Stimulated activated naive CD8-positive, alpha-beta T cell treated with anti-CD3 and anti-CD28 coated beads, Interleukin-15, Interleukin-2, amounts not matched to agents 100 U/mL and 50 U/mL, for 24 hours (primary cell): ENCODE measurements around the gene DDX56.

Experiments used
- ATAC-seq: fragments of 150-1000 bp; cut with Tn5 transposase; one replicate; pipeline ENCODE4 v1.10.0; 2021
- DNase-seq: peaks from one replicate; pipeline ENCODE4 v3.0.0; 2021

DDX56 gene, protein sequence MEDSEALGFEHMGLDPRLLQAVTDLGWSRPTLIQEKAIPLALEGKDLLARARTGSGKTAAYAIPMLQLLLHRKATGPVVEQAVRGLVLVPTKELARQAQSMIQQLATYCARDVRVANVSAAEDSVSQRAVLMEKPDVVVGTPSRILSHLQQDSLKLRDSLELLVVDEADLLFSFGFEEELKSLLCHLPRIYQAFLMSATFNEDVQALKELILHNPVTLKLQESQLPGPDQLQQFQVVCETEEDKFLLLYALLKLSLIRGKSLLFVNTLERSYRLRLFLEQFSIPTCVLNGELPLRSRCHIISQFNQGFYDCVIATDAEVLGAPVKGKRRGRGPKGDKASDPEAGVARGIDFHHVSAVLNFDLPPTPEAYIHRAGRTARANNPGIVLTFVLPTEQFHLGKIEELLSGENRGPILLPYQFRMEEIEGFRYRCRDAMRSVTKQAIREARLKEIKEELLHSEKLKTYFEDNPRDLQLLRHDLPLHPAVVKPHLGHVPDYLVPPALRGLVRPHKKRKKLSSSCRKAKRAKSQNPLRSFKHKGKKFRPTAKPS

DNA sequence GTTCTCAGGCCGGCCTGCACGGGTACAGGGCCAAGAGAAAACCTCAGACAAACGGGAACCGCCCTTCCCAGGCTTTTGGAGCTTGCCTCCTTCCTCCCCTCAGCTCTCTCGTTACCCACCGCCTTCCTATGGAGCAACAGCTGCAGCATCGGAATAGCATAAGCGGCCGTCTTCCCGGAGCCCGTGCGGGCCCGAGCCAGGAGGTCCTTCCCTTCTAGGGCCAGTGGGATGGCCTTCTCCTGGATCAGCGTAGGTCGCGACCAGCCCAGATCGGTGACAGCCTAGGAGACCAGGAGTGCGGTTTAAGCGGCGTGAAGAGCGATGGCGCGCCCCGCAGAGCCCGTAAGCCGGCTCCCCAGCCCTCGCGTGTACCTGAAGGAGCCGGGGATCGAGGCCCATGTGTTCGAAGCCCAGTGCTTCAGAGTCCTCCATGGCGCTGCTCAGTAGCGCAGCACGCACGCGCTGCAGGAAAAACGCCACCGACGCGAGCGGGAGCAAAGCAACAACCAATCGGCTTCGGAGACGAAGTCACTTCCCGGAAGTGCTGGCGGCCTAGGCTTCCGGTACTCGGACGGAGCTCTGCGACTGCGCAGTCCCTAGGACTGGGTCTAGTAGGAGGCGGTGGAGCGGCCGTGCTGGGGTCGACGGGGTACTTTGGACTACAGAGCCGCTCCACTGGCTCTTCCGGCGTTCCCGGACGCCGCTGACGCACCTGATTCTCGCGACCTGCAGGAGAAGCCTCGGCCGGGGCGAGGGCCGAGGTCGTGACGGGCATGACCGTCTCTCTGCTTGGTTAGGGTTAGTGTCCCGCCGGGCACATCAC lies at the start of gene DDX56:
DDX56 (minus strand) TSS at position 445 of the 823 bp plus-strand sequence; CDS start at position 432, 13 bp downstream.
- ATAC-seq (peak; percentile 97), DNase-seq (peak; percentile 94)

DNA sequence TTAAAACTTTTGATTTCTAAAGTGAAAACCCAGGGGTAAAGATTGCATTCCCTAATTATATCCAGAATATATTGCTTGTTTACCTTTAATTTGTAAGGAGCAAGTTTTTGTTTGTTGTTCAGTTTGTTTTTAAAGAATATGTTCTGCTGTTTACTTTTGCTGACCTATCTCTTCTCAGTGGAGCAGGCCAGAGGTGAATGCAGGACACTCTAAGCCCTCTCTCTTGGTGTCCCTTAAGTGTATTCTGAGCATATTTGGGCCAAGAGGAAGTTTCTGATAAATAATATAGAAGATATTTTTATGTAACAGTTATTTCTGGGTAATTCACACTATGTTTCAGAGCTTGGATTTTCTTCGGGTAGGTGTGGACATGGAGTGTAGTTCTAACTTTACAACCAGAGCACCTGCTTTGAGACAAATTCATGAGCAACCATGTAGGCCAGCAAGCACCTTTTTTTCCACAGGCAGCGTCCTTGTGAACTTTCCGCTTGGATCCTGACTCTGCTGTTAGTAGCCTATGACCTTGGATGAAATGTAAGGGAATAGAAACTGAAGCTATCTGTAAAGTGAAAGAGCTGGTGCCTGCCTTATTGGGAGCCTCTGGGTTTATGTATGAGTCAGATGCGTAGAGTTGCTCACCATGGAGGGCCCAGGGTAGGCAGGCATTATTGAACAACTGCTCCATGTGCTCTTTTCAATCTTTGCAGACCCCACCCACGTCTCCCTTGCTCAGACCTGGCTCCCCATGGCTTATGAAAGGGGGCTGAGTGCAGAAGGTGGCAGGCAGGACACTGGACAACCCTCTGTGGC lies 48.8 kb upstream of the DDX56 start:
- ATAC-seq (peak; percentile 95), DNase-seq (peak; percentile 40)

DNA sequence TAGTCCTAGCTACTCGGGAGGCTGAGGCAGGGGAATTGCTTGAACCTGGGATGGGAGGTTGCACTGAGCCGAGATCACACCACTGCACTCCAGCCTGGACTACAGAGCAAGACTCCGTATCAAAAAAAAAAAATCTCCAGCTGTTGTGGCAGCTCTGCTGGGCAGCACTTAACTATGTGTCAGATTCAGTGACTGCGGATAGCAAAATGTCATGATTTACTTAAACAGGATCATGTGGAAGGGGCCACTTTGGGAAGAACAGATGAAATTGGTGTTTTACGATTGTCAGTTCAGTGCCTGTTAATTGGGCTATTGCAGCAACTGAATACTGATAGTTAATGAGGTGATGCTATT lies 48.0 kb upstream of the DDX56 start:
- no peak for ATAC-seq
- no peak for DNase-seq

DNA sequence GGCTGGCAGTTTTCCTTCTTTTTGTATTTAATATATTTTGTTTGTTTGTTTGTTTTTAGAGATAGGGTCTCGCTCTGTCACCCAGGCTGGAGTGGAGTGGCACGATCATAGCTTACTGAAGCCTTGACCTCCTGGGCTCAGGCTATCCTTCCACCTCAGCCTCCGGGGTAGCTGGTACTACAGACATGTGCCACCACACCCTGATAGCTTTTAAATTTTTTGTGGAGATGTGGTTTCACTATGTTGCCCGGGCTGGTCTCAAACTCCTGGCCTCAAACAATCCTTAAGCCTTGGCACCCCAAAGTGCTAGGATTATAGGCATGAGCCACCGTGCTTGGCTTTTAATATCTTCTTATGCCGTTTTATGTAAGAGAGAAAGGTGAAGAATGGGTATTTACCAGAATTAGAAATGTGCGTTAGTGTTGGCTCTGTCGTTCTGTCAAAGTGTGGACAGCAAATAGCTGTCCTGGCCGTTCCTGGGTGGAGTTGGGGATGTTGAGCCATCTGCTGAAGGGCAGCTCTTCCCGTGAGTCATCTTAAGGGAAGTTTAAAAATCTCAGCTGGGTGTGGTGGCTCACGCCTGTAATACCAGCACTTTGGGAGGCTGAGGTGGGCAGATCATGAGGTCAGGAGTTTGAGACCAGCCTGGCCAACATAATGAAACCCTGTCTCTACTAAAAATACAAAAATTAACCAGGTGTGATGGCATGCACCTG lies 47.5 kb upstream of the DDX56 start:
- ATAC-seq (no peak), DNase-seq (no peak)

DNA sequence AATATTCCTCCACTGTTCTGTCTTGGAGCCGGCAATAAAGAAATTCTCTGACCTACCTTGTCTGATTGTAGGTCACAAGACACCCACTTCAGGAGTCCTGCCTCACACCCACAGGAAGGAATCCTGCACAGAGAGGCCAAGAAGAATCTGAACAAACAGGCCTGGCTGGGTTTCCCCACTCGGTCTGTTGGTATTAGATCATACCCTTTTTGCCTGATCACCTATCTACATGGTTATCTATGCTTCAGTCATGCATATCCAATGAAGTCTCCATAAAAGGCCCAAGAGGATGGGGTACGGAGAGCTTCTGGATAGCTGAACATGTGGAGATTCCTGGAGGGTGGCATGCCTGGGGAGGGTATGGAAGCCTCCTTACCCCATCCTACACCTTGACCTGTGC lies 45.0 kb upstream of the DDX56 start:
- DNase-seq, result no peak
- no peak for ATAC-seq

DNA sequence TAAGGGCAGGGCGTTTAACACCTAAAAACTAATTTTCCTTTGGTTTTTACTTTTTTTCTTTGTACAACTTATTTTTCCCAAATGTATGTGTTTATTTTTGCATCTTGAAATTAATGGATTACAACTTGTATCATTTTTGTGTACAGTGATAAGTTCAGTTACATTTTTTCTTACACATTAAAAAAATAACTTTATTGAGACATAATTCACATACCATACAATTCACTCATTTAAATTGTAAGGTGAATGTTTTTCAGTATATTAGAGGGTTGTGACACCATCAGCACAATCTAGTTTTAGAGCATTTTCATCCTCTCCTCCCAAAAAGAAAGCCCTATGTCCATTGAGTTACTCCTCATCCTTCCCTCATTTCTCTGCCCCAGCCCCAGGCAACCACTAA lies 44.3 kb upstream of the DDX56 start:
- no peak for DNase-seq
- ATAC-seq, result no peak

DNA sequence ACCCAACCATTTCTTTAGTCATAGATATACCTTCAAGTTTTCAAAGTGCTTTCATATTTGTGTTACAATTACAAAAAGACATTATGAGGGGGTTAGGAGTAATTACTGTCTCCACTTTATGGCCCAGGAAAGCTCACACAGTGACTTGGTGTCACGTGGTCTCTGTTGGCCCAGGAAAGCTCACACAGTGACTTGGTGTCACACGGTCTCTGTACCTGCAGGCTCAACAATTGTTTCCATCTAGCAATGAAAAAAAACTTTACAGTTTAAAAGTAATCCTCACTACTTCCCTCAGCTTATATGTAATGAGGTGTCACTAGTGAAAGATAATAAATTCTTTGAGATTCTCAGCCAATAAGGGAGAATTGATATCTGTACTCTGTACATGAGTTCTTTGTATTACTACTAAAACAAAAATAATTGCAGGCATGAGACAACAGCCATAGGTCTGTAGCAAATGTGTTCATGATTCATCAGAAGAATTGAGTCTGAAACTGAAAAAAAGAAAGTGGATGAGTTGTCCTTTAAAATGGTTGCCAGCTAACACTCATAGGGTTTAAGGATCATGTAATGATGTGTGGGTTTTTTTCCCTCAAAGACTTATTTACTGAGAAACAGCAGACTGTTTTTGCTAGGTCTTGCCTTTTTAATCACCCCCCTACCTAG lies 43.6 kb upstream of the DDX56 start:
- DNase-seq (no peak), ATAC-seq (peak; percentile 90)

DNA sequence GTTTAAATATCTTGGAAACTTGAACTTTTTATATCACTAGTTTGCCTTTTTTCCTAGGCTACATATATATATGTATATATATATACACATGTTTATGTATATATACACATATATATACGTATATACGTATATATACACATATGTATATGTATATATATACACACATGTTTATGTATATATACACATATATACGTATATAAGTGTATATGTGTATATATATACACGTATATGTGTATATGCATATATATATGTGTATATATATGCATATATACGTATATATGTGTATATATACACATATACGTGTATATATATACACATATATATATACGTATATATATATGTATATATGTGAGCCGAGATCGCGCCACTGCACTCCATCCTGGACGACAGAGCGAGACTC lies 42.8 kb upstream of the DDX56 start:
- DNase-seq, result no peak
- ATAC-seq, result no peak

DNA sequence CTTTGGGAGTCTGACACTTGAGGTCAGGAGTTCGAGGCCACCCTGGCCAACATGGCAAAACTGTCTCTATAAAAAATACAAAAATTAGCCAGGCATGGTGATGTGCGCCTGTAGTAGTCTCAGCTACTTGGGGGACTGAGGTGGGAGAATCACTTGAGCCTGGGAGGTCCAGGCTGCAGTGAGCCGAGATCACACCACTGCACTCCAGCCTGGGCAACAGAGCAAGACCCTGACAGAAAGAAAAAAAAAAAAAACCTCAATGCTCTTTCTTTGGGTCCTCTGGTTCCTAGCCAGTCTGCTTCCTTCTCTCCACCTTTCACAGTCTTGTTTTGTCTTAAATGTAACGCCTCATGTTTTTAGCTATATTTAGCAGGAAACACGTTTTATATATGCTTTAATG lies 42.1 kb upstream of the DDX56 start:
- ATAC-seq (no peak), DNase-seq (no peak)

DNA sequence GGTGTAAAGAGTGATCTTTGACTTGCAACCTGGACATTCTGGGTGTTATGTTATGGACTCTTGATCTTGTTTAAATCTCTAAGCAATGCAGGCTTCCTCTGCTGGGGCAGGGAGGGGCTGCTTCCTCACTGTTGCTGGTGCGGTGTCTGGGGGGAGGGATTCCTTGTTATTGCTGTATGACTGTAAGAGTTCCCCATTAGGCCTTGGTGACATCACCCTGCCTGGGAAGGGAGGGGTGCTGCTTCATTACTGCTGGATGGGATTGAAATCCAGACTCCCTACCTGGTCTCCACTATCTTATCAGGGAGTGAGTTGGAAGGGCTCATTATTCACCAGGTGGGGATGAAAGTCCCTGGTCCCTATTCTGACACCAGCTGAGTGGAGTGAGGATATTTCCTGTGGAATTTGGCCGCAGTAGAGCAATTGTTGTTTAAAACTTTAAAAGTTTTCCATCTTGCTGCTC lies 41.5 kb upstream of the DDX56 start:
- DNase-seq (no peak), ATAC-seq (no peak)

DNA sequence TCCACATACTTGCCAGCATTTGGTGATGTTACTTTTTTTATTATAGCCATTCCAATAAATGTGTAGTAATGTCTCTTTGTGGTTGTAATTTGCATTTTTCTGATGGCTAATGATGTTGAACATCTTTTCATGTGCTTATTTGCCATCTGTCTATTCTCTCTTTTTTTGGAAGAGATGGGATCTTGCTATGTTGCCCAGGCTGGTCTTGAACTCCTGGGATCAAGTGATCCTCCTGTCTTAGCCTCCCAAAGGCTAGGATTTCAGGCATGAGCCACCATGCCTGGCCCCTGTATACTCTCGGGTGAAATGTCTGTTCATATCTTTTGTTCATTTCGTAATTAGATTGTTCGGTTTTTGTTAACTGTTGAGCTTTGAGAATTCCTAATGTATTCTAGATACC lies 36.1 kb upstream of the DDX56 start:
- ATAC-seq (no peak), DNase-seq (no peak)

DNA sequence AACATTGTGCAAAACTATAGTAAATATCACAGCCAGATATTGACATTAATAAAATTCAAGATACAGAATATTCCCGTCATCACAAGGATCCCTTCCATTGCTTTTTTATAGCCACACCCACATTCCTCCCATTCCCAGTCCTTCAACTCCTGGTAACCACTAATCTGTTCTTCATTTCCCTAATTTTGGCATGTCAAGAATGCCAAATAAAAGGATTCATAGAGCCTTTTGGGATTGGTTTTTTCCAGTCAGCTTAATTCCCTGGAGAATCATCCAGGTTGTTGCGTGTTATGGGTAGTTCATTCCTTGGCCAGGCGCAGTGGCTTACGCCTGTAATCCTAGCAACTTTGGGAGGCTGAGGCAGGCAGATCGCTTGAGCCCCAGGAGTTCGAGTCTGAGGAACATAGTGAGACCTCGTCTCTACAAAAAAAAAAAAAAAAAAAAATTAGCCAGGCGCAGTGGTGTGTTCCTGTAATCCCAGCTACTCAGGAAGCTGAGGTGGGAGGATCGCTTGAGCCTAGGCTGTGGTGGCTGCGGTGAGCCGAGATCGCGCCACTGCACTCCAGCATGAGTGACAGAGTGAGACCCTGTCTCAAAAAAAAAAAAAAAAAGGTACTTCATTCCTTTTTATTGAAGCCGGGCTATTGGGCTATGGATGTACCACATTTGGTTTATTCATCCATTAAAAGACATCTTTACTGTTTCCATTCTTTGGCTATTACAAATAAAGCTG lies 35.4 kb upstream of the DDX56 start:
- DNase-seq (peak; percentile 29), ATAC-seq (no peak)

DNA sequence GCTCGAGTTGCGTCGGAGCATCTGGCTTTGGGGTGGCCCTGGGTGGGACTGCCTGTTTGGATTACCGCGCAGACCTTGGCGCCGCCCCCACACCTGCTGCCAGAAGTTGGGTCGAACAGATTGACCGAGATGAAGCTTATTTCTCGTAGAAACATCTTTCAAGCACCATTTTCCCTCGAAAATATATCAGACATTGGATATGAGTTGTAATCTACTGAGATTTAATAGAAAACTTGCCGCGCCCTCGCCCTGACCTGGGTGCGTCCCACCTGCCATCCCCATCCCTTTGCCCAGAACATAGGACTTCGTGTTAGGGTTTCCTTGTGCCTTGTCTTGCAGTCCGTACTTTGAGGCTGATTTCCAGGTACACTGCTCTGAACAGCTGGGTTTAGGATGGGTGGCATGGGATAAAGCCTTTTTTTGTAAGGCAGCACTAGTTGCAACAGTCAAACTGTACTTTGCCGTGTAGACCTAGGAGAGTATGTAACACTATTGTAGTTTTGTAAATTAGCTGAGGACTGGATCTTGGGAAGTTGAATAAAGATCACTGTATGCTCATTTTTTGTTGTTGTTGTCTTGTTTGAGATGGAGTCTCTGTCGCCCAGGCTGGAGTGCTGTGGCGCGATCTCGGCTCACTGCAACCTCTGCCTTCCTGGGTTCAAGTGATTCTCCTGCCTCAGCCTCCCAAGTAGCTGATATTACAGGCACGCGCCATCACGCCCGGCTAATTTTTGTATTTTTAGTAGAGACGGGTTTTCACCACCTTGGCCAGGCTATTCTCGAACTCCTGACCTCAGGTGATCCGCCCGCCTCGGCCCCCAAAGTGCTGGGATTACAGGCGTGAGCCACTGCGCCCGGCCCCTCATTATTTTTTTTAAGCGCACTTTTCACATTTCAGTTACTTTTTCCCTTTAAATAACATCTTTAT lies 33.7 kb upstream of the DDX56 start:
- DNase-seq (peak; percentile 24), ATAC-seq (no peak)

DNA sequence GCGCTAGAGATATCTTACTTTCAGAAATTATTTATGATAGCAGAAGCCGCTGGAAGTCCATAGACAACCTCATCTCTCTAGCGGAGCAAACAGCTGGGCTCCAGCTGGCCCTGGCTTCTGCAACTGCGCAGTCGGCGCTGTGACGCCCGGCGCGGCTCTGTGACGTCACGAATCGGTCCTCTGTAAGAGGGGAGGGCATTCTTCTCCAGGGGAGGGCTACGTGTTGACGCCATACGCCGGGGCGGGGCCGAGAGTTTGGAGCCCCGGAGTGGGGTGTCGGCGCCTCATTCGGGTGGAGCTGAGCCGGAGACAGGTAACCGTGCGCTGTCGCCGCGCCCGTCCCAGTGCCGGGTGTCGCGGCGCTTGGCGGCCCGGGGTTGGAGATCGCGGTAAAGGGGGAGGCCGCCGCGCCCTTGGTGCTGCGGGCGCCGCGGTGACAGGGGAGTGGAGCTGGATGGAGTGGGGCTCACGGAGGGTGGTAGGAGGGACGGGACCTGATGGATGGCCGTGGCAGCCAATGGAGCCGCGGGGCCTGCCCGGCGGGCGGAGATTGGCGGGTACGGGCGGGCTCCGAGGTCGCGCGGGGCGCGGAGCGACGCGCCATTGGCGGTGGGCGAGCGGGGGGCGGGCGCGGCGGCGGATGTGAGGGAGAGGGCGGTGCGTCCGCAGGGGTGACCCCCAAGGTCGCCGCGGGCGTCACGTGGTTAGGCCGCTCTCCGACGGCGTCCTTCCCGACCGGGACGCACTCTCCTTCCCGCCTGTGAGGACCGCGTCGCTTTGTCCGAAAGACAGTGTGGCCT lies 32.8 kb upstream of the DDX56 start, which contains the start of gene OGDH:
OGDH (plus strand) TSS at position 287 of the 800 bp plus-strand sequence. CDS start 17,717 bp downstream, outside the sequence.
- ATAC-seq, result peak; percentile 99
- DNase-seq, result peak; percentile 100

DNA sequence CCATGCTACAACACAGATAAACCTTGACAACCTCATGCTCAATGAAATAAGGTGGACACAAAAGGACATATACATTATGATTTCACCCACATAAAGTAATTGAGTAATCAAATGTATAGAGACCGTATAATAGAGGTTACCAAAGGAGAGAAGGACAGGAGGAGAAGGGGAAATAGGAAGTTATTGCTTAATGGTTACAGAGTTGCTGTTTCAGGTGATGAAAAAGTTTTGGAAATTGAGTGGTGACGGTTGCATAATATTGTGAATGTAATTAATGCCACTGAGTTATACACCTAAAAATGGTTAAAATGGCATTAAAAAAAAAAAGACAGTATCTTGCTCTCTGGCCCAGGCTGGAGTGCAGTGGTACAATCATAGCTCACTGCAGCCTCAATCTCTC lies 31.2 kb upstream of the DDX56 start:
- DNase-seq, result no peak
- ATAC-seq, result no peak

DNA sequence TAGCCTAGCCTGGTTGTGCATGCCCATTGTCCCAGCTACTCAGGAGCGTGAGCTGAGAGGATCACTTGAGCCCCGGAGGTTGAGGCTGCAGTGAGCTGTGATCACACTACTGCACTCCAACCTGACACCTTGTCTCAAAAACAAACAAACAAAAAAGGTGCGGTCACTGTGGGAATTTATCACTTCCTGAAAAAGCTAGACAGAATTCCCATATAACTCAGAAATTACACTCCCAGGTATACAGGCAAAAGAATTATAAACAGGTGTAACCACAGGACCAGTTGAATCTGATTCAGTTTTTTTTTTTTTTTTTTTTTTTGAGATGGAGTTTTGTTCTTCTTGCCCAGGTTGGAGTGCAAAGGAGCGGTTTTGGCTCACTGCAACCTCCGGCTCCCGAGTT lies 29.5 kb upstream of the DDX56 start:
- ATAC-seq, result no peak
- DNase-seq, result no peak

DNA sequence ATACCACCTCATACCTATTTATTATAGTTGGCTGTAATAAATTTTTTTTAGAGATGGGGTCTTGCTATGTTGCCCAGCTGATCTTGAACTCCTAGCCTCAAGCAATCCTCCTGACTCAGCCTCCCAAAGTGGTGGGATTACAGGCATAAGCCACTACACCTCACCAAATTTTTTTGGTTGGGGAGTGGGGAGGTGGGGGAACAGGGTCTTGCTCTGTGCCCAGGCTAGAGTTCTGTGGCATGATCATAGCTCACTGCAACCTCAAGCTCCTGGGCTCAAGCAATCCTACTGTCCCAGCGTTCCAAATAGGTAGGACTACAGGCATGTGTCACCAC lies 28.8 kb upstream of the DDX56 start:
- DNase-seq, result no peak
- ATAC-seq, result no peak

DNA sequence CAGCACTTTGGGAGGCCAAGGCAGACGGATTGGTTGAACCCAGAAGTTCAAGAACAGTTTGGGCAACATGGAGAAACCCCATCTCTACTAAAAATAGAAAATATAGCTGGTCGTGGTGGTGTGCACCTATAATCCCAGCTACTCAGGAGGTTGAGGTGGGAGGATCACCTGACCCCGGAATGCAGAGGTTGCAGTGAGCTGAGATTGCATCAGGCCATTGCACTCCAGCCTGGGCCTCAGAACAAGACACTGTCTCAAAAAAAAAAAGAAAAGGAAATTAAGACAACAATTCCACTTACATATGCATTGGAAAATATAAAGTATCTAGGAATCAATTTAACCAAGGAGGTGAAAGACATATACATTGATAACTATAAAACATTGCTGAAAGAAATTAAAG lies 25.5 kb upstream of the DDX56 start:
- ATAC-seq (no peak), DNase-seq (no peak)
